ENCODE results near the gene PHYKPL.

GRCh38 chr5:178272591-178272990, 40.0 kb upstream of the PHYKPL start:
- TF ChIP-seq CTCF (IDR thresholded peaks at IDR 0.05; ENCODE audit: extremely low read depth in 1 of 2, insufficient read depth in 1 of 2, low read depth in 1 of 2, low read length in 2 of 2) = no peak
- no peak for TF ChIP-seq POLR2A (IDR thresholded peaks at IDR 0.05; ENCODE audit: low read depth, low read length)
- no peak for TF ChIP-seq EZH2 (IDR thresholded peaks at IDR 0.05; ENCODE audit: borderline replicate concordance, low read depth, low read length, severe bottlenecking)
